Gastroesophageal sphincter (tissue), 3 donors: Measurements from ENCODE around the gene CLIC4.
"Not testable (repeated sequence)": the region's sequence is repeated elsewhere in the genome, so short reads cannot be mapped to it uniquely, and the experiment has no call there.

Experiments used
- EP300 ChIP-seq: sonication (generic); formaldehyde crosslinking; IDR thresholded peaks from one replicate; pipeline ENCODE4 v1.6.1; 2017; ENCODE audit warnings: antibody characterized with exemption, mild to moderate bottlenecking
- TF ChIP-seq, protein P1 (sequence below), 4 experiments: fragments of 200-600 bp in 2 of 4; fragments of 450-650 bp in 2 of 4; sonication (generic) in 1 of 4; IDR thresholded peaks; one replicate each; pipeline ENCODE4 v1.5.1; 2017 to 2019; ENCODE audit warnings: antibody characterized with exemption in 4 of 4, mild to moderate bottlenecking in 2 of 4, moderate library complexity in 2 of 4

DNA sequence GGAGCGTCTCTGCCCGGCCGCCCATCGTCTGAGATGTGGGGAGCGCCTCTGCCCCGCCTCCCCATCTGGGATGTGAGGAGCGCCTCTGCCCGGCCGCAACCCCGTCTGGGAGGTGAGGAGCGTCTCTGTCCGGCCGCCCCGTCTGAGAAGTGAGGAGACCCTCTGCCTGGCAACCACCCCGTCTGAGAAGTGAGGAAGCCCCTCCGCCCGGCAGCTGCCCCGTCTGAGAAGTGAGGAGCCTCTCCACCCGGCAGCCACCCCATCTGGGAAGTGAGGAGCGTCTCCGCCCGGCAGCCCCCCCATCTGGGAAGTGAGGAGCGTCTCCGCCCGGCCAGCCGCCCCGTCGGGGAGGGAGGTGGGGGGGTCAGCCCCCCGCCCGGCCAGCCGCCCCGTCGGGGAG lies 54.0 kb downstream of the CLIC4 start:
- TF ChIP-seq, protein P1, sequence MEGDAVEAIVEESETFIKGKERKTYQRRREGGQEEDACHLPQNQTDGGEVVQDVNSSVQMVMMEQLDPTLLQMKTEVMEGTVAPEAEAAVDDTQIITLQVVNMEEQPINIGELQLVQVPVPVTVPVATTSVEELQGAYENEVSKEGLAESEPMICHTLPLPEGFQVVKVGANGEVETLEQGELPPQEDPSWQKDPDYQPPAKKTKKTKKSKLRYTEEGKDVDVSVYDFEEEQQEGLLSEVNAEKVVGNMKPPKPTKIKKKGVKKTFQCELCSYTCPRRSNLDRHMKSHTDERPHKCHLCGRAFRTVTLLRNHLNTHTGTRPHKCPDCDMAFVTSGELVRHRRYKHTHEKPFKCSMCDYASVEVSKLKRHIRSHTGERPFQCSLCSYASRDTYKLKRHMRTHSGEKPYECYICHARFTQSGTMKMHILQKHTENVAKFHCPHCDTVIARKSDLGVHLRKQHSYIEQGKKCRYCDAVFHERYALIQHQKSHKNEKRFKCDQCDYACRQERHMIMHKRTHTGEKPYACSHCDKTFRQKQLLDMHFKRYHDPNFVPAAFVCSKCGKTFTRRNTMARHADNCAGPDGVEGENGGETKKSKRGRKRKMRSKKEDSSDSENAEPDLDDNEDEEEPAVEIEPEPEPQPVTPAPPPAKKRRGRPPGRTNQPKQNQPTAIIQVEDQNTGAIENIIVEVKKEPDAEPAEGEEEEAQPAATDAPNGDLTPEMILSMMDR (IDR thresholded peaks at IDR 0.05): not testable (repeated sequence)
- TF ChIP-seq EP300: not testable (repeated sequence)
